ENCODE measurements around the gene TYSND1.
"Not testable (repeated sequence)": the region's sequence is repeated elsewhere in the genome, so short reads cannot be mapped to it uniquely, and the experiment has no call there.

TYSND1 gene

GRCh38 chr10:70101068-70101562, 45.4 kb downstream of the TYSND1 start:
- not testable (repeated sequence) for DNase-seq

GRCh38 chr10:70098271-70098670, 48.2 kb downstream of the TYSND1 start:
- no peak for DNase-seq

GRCh38 chr10:70097459-70097858, 49.0 kb downstream of the TYSND1 start:
- no peak for DNase-seq

- DNase-seq, result no peak
These were observed 49.6 kb downstream of the TYSND1 start for GRCh38 chr10:70096705-70097420.

GRCh38 chr10:70096016-70096704, 50.3 kb downstream of the TYSND1 start:
- no peak for DNase-seq

GRCh38 chr10:70094250-70094649, 52.2 kb downstream of the TYSND1 start:
- DNase-seq, result no peak

- no peak for DNase-seq
These were observed 53.1 kb downstream of the TYSND1 start for GRCh38 chr10:70093335-70093944.

- DNase-seq, result no peak
These were observed 54.1 kb downstream of the TYSND1 start for GRCh38 chr10:70092389-70092718.

GRCh38 chr10:70090951-70091350, 55.5 kb downstream of the TYSND1 start:
- DNase-seq, result no peak

GRCh38 chr10:70090013-70090412, 56.5 kb downstream of the TYSND1 start:
- no peak for DNase-seq

- no peak for DNase-seq
These were observed 58.2 kb downstream of the TYSND1 start for GRCh38 chr10:70088308-70088698.
